Suprapubic skin (tissue), 4 donors: ENCODE data around the gene EPYC. TPM values are rescaled to one million over a fixed set of nuclear protein-coding genes. Genes with fewer than 3 reads are reported as not detected.

Experiments used
- DNase-seq, 2 donors: peaks; one replicate each; pipeline ENCODE4 v3.0.0-alpha.2; 2019; ENCODE audit warnings: low spot score in 2 of 2
- H3K27ac ChIP-seq: fragments of 200-600 bp; sonication (generic); one replicate; pipeline ENCODE4 v1.5.1; 2019
- H3K27me3 ChIP-seq: fragments of 200-600 bp; sonication (generic); one replicate; pipeline ENCODE4 v1.5.1; 2019
- H3K36me3 ChIP-seq: fragments of 200-600 bp; sonication (generic); one replicate; pipeline ENCODE4 v1.5.1; 2019
- H3K4me1 ChIP-seq: fragments of 200-600 bp; sonication (generic); one replicate; pipeline ENCODE4 v1.5.1; 2019
- H3K4me3 ChIP-seq: fragments of 200-600 bp; sonication (generic); one replicate; pipeline ENCODE4 v1.5.1; 2019; ENCODE audit warnings: mild to moderate bottlenecking
- H3K9me3 ChIP-seq: fragments of 200-600 bp; sonication (generic); one replicate; pipeline ENCODE4 v1.5.1; 2019
- EP300 ChIP-seq: sonication (generic); formaldehyde crosslinking; IDR thresholded peaks from one replicate; pipeline ENCODE4 v1.6.1; 2017; ENCODE audit warnings: antibody characterized with exemption
- POLR2A ChIP-seq, 2 donors: fragments of 450-650 bp; IDR thresholded peaks; one replicate each; pipeline ENCODE4 v1.6.1; 2017; ENCODE audit warnings: antibody characterized with exemption in 2 of 2, mild to moderate bottlenecking in 2 of 2, moderate library complexity in 2 of 2
- POLR2AphosphoS5 ChIP-seq, 3 donors: sonication (generic); formaldehyde crosslinking; IDR thresholded peaks; one replicate each; pipeline ENCODE4 v1.6.1; 2017; ENCODE audit warnings: antibody characterized with exemption in 3 of 3
- WGBS: methylation state at CpG from one replicate; pipeline ENCODE4 v1.1.5; 2018; 5-methylcytosine and 5-hydroxymethylcytosine counted together
- total RNA-seq, 4 donors: library from RNA; depleted of rRNA; stranded (reverse); fragments of >200 nt; gene quantifications; one replicate each; pipeline ENCODE4 v1.1.0, GENCODE V29; 2016
- TF ChIP-seq, protein P1 (sequence below), 2 donors: fragments of 200-600 bp in 1 of 2; fragments of 450-650 bp in 1 of 2; sonication (generic) in 1 of 2; IDR thresholded peaks; one replicate each; pipeline ENCODE4 v1.5.1; 2016 to 2019; ENCODE audit warnings: antibody characterized with exemption in 2 of 2, mild to moderate bottlenecking in 1 of 2, moderate library complexity in 1 of 2

The EPYC gene
- total RNA-seq, 4 donors from 2014 or later: not detected

GRCh38 chr12:91040096-91040755 is 35.5 kb upstream of the EPYC start:
- peaks cover 4% of the 10 kb centered on the region for H3K4me1 ChIP-seq
- DNase-seq: no peak
- H3K9me3 ChIP-seq: no peaks in the 10 kb centered on the region
- H3K27me3 ChIP-seq: no peaks in the 10 kb centered on the region
- H3K27ac ChIP-seq: no peak overlapping the region
- no peaks in the 10 kb centered on the region for H3K36me3 ChIP-seq
- no peak overlapping the region for H3K4me3 ChIP-seq
- 11% methylated on average over 1 of the region's 1 CpG for WGBS
- TF ChIP-seq EP300: no peak

GRCh38 chr12:91037276-91037675 is 32.5 kb upstream of the EPYC start:
- Histone ChIP-seq H3K27me3 (no peaks in the 10 kb centered on the region), H3K4me1 (peaks cover 4% of the 10 kb centered on the region), H3K4me3 (no peak overlapping the region), H3K36me3 (no peaks in the 10 kb centered on the region), H3K27ac (peak overlapping the region; percentile 27), H3K9me3 (no peaks in the 10 kb centered on the region)
- TF ChIP-seq POLR2A (IDR thresholded peaks at IDR 0.05): no peak
- no peak for TF ChIP-seq POLR2AphosphoS5 (IDR thresholded peaks at IDR 0.05)
- no peak for TF ChIP-seq EP300
- TF ChIP-seq, protein P1, sequence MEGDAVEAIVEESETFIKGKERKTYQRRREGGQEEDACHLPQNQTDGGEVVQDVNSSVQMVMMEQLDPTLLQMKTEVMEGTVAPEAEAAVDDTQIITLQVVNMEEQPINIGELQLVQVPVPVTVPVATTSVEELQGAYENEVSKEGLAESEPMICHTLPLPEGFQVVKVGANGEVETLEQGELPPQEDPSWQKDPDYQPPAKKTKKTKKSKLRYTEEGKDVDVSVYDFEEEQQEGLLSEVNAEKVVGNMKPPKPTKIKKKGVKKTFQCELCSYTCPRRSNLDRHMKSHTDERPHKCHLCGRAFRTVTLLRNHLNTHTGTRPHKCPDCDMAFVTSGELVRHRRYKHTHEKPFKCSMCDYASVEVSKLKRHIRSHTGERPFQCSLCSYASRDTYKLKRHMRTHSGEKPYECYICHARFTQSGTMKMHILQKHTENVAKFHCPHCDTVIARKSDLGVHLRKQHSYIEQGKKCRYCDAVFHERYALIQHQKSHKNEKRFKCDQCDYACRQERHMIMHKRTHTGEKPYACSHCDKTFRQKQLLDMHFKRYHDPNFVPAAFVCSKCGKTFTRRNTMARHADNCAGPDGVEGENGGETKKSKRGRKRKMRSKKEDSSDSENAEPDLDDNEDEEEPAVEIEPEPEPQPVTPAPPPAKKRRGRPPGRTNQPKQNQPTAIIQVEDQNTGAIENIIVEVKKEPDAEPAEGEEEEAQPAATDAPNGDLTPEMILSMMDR (IDR thresholded peaks at IDR 0.05): no peak
- DNase-seq: no peak

- no peaks in the 10 kb centered on the region for H3K27me3 ChIP-seq
- no peak overlapping the region for H3K4me3 ChIP-seq
- 86% methylated on average over 2 of the region's 2 CpGs for WGBS
- H3K9me3 ChIP-seq: no peaks in the 10 kb centered on the region
- no peaks in the 10 kb centered on the region for H3K36me3 ChIP-seq
- no peak for TF ChIP-seq POLR2A (IDR thresholded peaks at IDR 0.05)
- TF ChIP-seq, protein P1 (IDR thresholded peaks at IDR 0.05): no peak
- TF ChIP-seq POLR2AphosphoS5 (IDR thresholded peaks at IDR 0.05): no peak
- no peak for TF ChIP-seq EP300
- H3K4me1 ChIP-seq: no peaks in the 10 kb centered on the region
- H3K27ac ChIP-seq: no peak overlapping the region
- DNase-seq: no peak
Measured at GRCh38 chr12:91033251-91033650, 28.5 kb upstream of the EPYC start.

- H3K36me3 ChIP-seq: no peaks in the 10 kb centered on the region
- H3K27ac ChIP-seq: no peak overlapping the region
- no peaks in the 10 kb centered on the region for H3K9me3 ChIP-seq
- WGBS: 90% methylated on average over 1 of the region's 1 CpG
- no peak overlapping the region for H3K4me3 ChIP-seq
- DNase-seq: no peak
- no peaks in the 10 kb centered on the region for H3K27me3 ChIP-seq
- H3K4me1 ChIP-seq: no peaks in the 10 kb centered on the region
- TF ChIP-seq POLR2AphosphoS5 (IDR thresholded peaks at IDR 0.05) (no peak), EP300 (no peak), POLR2A (IDR thresholded peaks at IDR 0.05) (no peak)
- TF ChIP-seq, protein P1 (IDR thresholded peaks at IDR 0.05): no peak
Measured at GRCh38 chr12:91023326-91024004, 18.7 kb upstream of the EPYC start.

DNA sequence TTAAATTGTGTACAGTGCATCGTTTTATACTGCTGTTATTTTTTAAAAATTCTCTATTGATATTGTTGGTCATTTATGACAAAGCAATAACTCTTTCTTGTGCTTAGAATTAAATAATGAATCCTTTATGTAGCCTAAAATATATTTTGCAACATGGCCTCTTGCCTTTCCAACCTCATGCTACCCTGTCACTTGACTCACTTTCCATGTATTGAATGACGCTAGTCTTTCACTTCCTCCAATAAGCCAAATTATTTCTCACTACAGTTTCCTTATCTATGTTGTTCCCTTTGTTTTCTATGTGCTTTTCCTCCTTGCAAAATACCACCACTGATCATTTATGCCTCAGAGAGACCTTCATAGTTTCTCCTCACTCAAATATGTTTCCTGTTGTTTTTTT is 16.3 kb upstream of the EPYC start:
- no peak for TF ChIP-seq POLR2A (IDR thresholded peaks at IDR 0.05)
- TF ChIP-seq, protein P1 (IDR thresholded peaks at IDR 0.05): no peak
- TF ChIP-seq POLR2AphosphoS5 (IDR thresholded peaks at IDR 0.05): no peak
- TF ChIP-seq EP300: no peak
- Histone ChIP-seq H3K4me3 (no peak overlapping the region), H3K27ac (no peak overlapping the region), H3K9me3 (no peaks in the 10 kb centered on the region), H3K36me3 (no peaks in the 10 kb centered on the region), H3K27me3 (no peaks in the 10 kb centered on the region), H3K4me1 (peaks cover 5% of the 10 kb centered on the region)
- WGBS: 87% methylated on average over 2 of the region's 2 CpGs
- no peak for DNase-seq
